Measurements from ENCODE around the gene KRTAP10-5.
"Not testable (repeated sequence)": the region's sequence is repeated elsewhere in the genome, so short reads cannot be mapped to it uniquely, and the experiment has no call there.

Gene KRTAP10-5

DNA sequence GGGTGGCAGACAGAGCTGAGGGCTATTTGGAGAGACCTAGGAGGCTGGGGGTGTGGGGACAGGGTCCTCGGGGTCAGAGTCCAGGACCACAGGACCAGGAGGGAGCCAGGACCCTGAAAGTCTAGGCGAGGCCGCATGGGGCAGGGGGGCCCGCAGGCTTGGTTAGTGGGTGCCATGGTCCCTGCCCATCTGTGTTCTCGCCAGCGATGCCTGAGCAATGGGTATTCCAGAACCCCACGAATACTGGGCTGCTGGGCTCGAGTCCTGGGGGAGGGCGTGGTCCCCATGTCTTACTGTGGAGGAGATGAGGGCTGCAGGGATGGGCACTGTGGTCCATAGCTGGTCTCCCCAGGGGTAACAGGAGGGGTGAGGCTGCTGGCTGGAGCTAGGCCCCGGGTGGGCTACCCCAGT, 9.9 kb upstream of the KRTAP10-5 start:
- no peak for DNase-seq

DNA sequence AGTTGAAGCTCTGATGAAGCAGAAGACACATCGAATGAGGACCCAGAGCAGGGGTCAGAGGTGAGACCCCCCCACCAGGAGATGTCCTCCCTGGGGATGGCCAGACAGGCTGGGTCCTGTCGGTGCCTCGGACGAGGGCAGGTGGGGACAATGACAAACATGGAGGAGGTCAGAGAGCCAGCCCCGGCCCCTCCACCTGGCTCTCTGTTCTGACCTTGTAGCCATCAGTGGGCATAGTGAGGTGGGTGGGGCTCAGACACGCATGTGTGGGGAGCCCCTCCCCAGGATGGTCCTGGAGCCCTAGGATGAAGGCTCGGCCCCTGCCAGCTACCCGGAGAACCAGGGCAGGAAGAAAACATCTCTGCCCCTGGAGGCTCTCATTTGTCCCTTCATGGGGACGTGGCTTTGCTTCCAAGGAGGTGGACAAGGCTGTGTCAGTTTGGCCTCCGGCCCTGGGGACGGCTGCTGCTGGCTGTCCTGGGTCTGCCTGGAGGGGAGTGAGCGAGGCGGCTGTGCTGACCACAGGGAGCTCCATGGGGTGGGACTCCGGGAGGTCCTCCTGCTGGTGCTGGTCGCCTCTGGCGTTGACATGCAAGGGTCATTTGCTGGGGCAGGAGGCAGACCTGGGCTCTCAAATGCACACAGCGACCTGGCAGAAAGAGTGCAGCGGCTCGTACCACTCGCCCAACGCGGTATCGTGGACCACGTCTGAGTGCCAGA, 9.3 kb upstream of the KRTAP10-5 start:
- no peak for DNase-seq

DNA sequence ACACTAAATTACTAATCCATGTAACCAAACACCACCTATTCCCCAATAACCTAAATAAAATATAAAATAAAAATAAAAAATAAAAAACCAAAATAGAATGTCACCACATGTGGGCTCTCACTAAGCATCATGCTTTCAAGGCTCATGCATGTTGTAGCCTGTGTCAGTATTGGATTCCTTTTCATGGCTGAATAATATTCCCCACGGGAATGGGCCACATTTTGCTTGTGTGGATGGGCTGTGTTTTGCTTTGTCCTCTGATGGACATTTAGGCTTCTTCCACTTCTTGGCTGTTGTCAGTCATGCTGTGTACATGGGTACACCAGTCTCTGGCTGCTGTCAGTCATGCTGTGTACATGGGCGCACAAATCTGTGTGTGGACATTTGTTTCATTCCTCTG, 8.7 kb upstream of the KRTAP10-5 start:
- no peak for DNase-seq

DNA sequence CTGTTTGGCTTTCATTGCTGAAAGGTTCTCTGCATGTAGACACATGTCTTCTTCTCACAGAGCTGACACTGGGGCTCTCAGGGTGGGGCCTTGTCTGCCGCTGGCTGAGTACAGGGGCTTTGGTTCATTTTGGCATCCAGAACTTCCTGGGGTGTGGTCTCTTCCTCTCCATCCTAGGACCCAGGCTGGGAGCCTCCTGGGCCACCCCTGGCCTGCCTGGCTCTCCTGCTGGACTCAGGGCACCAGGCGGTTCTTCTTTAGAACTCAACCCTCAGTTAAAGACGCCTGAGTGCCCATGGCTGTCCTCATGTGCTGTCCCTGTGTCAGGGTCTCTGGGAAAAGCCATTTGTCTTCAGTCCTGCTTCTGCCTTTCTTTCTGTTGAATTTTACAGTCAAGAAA, 5.5 kb upstream of the KRTAP10-5 start:
- DNase-seq, result no peak

GRCh38 chr21:44583800-44584147, 3.4 kb upstream of the KRTAP10-5 start:
- no peak for DNase-seq

- no peak for DNase-seq
Measured at GRCh38 chr21:44583089-44583799, 2.8 kb upstream of the KRTAP10-5 start.

DNA sequence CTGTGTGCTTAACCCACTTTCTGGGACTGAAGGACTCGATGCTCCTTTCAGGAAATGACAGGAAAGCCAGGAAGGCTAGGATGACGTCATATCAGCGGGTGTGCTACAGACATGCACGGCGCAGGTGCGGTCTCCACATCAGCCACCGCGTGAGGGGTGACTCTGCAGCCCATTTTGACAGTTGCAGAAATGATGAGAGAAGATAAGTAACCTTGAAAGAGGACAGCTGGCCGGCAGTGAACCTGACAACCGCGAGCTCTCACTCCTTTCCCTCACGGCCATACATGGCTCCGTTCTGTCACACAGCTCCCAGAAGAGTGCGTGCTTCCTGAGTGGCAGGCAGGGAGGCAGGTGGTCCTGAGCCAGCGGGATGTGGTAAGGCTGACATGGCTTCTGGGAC, 1.7 kb upstream of the KRTAP10-5 start:
- DNase-seq, result peak in 1 of 2 experiments; percentile 2

- DNase-seq, result no peak
Measured at GRCh38 chr21:44581158-44581557, 754 bp upstream of the KRTAP10-5 start.

GRCh38 chr21:44579833-44580144, 615 bp downstream of the KRTAP10-5 start:
- DNase-seq, result no peak

- DNase-seq, result no peak
Measured at GRCh38 chr21:44579056-44579832, 1.2 kb downstream of the KRTAP10-5 start.

GRCh38 chr21:44578371-44579055, 1.9 kb downstream of the KRTAP10-5 start:
- DNase-seq, result no peak

DNA sequence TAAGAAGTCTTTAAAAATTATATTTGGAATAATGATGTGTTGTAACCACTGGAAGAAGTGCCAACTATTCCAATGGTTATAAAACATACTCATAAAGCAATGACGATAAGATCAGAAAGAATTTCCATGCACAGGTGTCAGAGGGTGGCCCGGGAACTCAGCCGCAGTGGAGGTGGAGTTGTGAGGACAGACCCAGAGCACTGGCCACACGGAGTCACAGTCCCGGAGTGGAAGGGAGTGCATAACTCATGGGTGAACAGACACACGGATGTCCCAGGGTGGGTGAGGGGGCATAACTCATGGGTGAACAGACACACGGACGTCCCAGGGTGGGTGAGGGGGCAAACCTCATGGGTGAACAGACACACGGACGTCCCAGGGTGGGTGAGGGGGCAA, 4.4 kb downstream of the KRTAP10-5 start:
- no peak for DNase-seq

DNA sequence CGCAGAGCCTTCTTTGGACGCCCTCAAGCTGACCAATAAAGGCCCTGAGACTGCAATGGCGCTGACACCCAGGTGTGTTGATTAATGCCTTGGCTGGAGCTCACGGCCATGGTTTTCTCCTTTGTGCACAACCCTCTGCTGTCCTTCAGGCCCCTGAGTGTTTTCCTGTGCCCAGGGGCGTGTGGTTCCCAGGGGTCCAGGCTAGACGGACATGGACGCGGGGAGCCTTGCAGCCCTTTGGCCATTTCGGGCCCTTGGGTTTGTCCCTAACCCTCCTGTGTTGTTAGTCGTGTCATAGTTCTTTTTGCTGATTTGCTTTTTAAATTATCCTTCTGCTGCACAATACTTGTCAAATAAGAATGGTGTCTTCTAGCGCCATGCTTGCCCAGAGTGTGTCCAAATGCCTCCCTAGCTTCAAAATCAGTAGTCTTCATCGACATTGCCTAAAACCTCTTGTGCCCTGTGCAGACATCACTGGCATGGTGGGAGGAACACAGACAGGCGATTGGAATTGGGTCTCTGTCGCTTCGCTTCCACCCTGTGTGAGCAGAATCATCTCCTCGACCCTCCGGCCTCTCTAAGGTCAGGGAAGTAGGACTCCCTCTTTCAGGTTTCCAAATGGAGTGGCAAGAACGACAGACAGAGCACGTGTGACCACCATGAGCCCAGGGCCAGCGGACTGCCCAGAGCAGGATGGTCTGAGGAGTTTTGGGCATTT, 4.9 kb downstream of the KRTAP10-5 start:
- DNase-seq, result no peak

DNA sequence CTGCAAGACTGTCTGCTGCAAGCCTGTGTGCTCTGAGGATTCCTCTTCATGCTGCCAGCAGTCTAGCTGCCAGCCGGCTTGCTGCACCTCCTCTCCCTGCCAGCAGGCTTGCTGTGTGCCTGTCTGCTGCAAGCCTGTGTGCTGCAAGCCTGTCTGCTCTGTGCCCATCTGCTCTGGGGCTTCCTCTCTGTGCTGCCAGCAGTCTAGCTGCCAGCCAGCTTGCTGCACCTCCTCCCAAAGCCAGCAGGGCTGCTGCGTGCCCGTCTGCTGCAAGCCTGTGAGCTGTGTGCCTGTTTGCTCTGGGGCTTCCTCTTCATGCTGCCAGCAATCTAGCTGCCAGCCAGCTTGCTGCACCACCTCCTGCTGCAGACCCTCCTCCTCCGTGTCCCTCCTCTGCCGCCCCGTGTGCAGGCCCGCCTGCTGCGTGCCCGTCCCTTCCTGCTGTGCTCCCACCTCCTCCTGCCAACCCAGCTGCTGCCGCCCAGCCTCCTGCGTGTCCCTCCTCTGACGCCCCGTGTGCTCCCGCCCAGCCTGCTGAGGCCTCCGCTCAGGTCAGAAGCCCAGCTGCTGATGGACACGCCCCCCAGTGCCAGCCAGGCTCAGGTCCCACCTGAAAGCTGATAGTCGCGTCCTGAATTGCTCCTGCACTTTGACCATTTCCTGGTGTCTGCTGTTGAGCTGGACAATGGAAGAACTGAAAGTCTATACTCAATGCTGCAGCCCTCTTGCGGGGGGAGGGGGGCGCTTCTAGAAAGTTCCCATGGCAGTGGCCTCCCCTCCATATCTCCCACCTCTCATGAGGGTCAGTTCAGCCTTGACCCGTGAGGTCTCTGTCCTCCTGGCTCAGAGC, 5.7 kb downstream of the KRTAP10-5 start:
- no peak for DNase-seq

GRCh38 chr21:44573630-44574456, 6.6 kb downstream of the KRTAP10-5 start, which contains the start of gene KRTAP10-4:
Gene KRTAP10-4 (plus strand): TSS chr21:44573729. CDS start chr21:44573759, 30 bp downstream.
- not testable (repeated sequence) for DNase-seq

DNA sequence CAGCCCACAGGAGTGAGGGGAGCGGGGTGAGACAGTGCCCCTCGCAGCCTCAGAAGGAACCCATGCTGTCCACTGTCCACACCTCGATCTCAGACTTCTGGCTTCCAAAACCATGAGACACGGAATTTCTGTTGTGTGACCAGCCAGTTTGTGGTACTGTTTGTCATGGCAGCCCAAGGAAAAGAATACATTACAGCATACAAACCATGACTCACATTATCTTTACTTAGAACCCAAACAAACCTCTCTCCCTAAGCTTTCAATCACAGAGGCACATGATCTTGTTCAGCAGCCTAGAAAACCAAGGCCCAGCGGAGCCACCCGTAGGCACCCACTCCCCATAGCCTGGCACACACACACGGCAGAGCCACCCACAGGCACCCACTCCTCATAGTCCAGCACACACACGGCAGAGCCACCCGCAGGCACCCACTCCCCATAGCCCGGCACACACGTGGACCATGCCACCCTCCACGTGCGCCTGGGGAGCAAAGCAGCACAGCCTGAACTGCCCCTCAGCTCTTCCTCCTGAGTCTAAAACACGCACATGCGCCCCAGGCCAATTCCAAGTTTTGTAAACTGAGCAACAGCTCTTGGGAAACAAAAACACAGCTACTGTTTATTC, 7.3 kb downstream of the KRTAP10-5 start:
- DNase-seq, result no peak

DNA sequence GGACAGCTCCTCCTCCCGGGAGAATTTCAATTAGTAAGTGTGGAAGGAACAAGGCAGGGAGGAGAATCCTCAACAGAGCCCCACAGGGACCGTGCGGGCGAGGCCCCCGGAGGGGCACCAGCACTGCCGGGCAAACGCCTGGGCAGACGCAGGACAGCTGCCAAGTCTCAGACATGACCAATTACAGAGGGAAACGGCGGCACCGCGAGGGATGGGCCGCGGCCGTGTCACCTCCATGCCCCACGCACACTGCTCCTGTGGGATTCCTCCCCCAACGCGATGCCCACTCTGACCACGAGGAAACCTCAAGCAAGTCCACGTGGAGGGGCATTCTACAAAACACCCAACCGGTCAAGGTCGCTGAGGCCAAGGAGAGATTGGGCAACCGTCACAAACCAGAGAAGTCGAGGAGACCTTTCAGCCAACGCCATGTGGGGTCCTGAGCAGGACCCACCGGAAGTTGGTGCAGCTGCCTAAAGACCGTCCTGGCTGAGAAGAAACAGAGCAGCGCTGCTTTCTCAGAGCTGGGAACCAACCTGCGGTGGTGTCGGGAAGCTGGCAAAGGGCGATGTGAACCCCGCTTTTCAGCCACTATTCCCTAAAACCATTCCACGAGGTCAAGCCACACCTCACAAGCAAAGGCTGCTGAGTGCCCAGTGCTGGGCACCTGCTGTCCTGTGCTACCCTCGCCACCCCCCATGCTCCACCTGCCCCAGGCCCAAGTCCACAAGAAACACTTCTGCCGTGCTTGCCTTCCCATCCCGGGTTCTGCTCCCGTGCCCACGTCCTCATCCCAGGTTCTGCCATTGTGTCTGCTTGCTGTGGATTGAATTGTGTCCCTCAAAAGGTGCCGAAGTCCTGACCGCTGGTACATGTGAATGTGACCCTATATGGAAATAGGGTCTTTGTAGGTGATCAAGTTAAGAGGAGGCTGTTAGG, 8.3 kb downstream of the KRTAP10-5 start:
- DNase-seq, result no peak

- no peak for DNase-seq
Measured at GRCh38 chr21:44571296-44571695, 9.1 kb downstream of the KRTAP10-5 start.
